ENCODE data around the gene LBP. TPM values are rescaled to one million over a fixed set of nuclear protein-coding genes. Genes with fewer than 3 reads are reported as not detected.
"Not testable (repeated sequence)": the region's sequence is repeated elsewhere in the genome, so short reads cannot be mapped to it uniquely, and the experiment has no call there.

LBP gene
- polyA plus RNA-seq, 1 of the 3 experiments (the other 2 are of a cell fraction) = 0.03 TPM

GRCh38 chr20:38377838-38378237, 31.6 kb downstream of the LBP start:
- H3K9ac ChIP-seq; H4K20me1 ChIP-seq (ENCODE audit: insufficient read depth); H3K4me2 ChIP-seq; H3K9me2 ChIP-seq; H3K79me2 ChIP-seq (ENCODE audit: insufficient read depth); H3K4me3 ChIP-seq (ENCODE audit: low read depth in 2 of 2, low read length in 1 of 2); H3K27ac ChIP-seq (ENCODE audit: low read depth in 2 of 2, low read length in 1 of 2); H3K36me3 ChIP-seq (replicated peaks in 1 of 2; ENCODE audit: control insufficient read depth in 1 of 2, insufficient read depth in 2 of 2, low read length in 1 of 2); H2AFZ ChIP-seq (ENCODE audit: low read depth); DNase-seq; H3K4me1 ChIP-seq (ENCODE audit: control insufficient read depth in 1 of 2, insufficient read depth in 2 of 2, low read depth in 1 of 2, low read length in 1 of 2); POLR2A ChIA-PET; H3F3A ChIP-seq (replicated peaks; ENCODE audit: insufficient read depth); H3K9me3 ChIP-seq: not testable (repeated sequence)
- peaks cover 18% of the 10 kb centered on the region for H3K27me3 ChIP-seq (ENCODE audit: insufficient read depth)
- WGBS (ENCODE audit: low lambda C conversion rate) = 62% methylated on average over 5 of the region's 5 CpGs
- CTCF ChIA-PET = interaction anchor here (0.6 to 1.2 kb wide), 2 partner anchors 28 to 31 kb away, joined by 3 read pairs; no protein-coding TSS in a partner anchor

- Histone ChIP-seq H2AFZ (ENCODE audit: low read depth) (no peak overlapping the region), H4K20me1 (ENCODE audit: insufficient read depth) (no peaks in the 10 kb centered on the region), H3K9me3 (no peaks in the 10 kb centered on the region), H3K9me2 (no peaks in the 10 kb centered on the region), H3F3A (replicated peaks; ENCODE audit: insufficient read depth) (no peaks in the 10 kb centered on the region), H3K79me2 (ENCODE audit: insufficient read depth) (no peaks in the 10 kb centered on the region), H3K4me2 (no peak overlapping the region), H3K27ac (ENCODE audit: low read depth in 2 of 2, low read length in 1 of 2) (no peak overlapping the region), H3K4me1 (ENCODE audit: control insufficient read depth in 1 of 2, insufficient read depth in 2 of 2, low read depth in 1 of 2, low read length in 1 of 2) (no peaks in the 10 kb centered on the region), H3K4me3 (ENCODE audit: low read depth in 2 of 2, low read length in 1 of 2) (no peak overlapping the region), H3K27me3 (ENCODE audit: insufficient read depth) (peaks cover 11% of the 10 kb centered on the region; the same call in 1 of the 2 replicates), H3K36me3 (replicated peaks in 1 of 2; ENCODE audit: control insufficient read depth in 1 of 2, insufficient read depth in 2 of 2, low read length in 1 of 2) (no peaks in the 10 kb centered on the region), H3K9ac (no peak overlapping the region)
- no peak for DNase-seq
- no peak for TF ChIP-seq NRF1 (IDR thresholded peaks at IDR 0.05; ENCODE audit: low read depth, low read length)
- no peak for TF ChIP-seq GATA2 (CRISPR knock-in tag; IDR thresholded peaks at IDR 0.05)
- TF ChIP-seq SMC3 (IDR thresholded peaks at IDR 0.05; ENCODE audit: low read depth, low read length) = no peak
- TF ChIP-seq MEF2A (IDR thresholded peaks at IDR 0.05; ENCODE audit: borderline replicate concordance, low read depth) = no peak
- no peak for TF ChIP-seq CHD2 (IDR thresholded peaks at IDR 0.05; ENCODE audit: low read length, partially characterized antibody)
- TF ChIP-seq SIN3A (IDR thresholded peaks at IDR 0.05; ENCODE audit: borderline replicate concordance, low read depth, low read length) = no peak
- TF ChIP-seq FOXJ3 (CRISPR knock-in tag; IDR thresholded peaks at IDR 0.05) = no peak
- no peak for TF ChIP-seq NFIC (IDR thresholded peaks at IDR 0.05; ENCODE audit: borderline replicate concordance)
- TF ChIP-seq ZBTB33 (IDR thresholded peaks at IDR 0.05; ENCODE audit: borderline replicate concordance, low read depth) = no peak
- TF ChIP-seq IRF3 (IDR thresholded peaks at IDR 0.05; ENCODE audit: low read depth, low read length) = no peak
- no peak for TF ChIP-seq TAF1 (IDR thresholded peaks at IDR 0.05; ENCODE audit: borderline replicate concordance, low read depth, low read length)
- TF ChIP-seq RFX5 (IDR thresholded peaks at IDR 0.05; ENCODE audit: low read length) = no peak
- no peak for TF ChIP-seq TEAD4 (IDR thresholded peaks at IDR 0.05; ENCODE audit: borderline replicate concordance, insufficient read depth)
- CTCF ChIA-PET = interaction anchor here (0.7 to 2.4 kb wide), 4 partner anchors 10 to 325 kb away, joined by 3 to 9 read pairs (median 5); no protein-coding TSS in a partner anchor
- POLR2A ChIA-PET = no interaction called here
- 59% methylated on average over 4 of the region's 4 CpGs for WGBS (ENCODE audit: low lambda C conversion rate)
Observed at GRCh38 chr20:38383147-38383546, 36.9 kb downstream of the LBP start.
